MCF 10A (cell line): ENCODE results near the gene SPINT2. TPM values are rescaled to one million over a fixed set of nuclear protein-coding genes. Genes with fewer than 3 reads are reported as not detected.

ENCODE experiments used
- BruUV-seq: library from RNA; stranded (reverse); fragments of 400-500 nt; replicated peaks from 2 replicates; lab custom pipeline; 2021; lab: Mats Ljungman, UMichigan
- CTCF ChIA-PET: fragments of 300-600 bp; sonication (Branson Sonifier 250); formaldehyde crosslinking; extraction: SDS; loops from one replicate; lab custom pipeline; 2021; ENCODE audit warnings: antibody characterized with exemption, inconsistent platforms; lab: Yijun Ruan, JAX
- POLR2A ChIA-PET: fragments of 300-600, 350-650 bp; sonication (Branson Sonifier 250); formaldehyde crosslinking; extraction: SDS; loops from one replicate; lab custom pipeline; 2020; ENCODE audit warnings: antibody characterized with exemption, inconsistent platforms; lab: Yijun Ruan, JAX
- DNase-seq: peaks from one replicate; pipeline ENCODE4 v3.0.0-alpha.2; 2018; ENCODE audit not compliant: unreplicated experiment
- H3K27ac Mint-ChIP-seq: one replicate; pipeline ENCODE4 v1.8.0; 2022; ENCODE audit warnings: mild to moderate bottlenecking, low read depth, mixed read lengths; ENCODE audit not compliant: unreplicated experiment
- H3K27me3 Mint-ChIP-seq: one replicate; pipeline ENCODE4 v1.8.0; 2022; ENCODE audit warnings: mixed read lengths; ENCODE audit not compliant: insufficient read depth, unreplicated experiment
- H3K36me3 Mint-ChIP-seq: one replicate; pipeline ENCODE4 v1.8.0; 2022; ENCODE audit warnings: mild to moderate bottlenecking, moderate library complexity, mixed read lengths; ENCODE audit not compliant: insufficient read depth, unreplicated experiment
- H3K4me1 Mint-ChIP-seq: one replicate; pipeline ENCODE4 v1.8.0; 2022; ENCODE audit warnings: mixed read lengths; ENCODE audit not compliant: insufficient read depth, unreplicated experiment
- H3K4me3 Mint-ChIP-seq: one replicate; pipeline ENCODE4 v1.8.0; 2022; ENCODE audit warnings: mild to moderate bottlenecking, moderate library complexity, mixed read lengths; ENCODE audit not compliant: unreplicated experiment
- H3K9me3 Mint-ChIP-seq: one replicate; pipeline ENCODE4 v1.8.0; 2022; ENCODE audit warnings: mixed read lengths; ENCODE audit not compliant: unreplicated experiment
- intact Hi-C: fragments of 100-400 bp; cut with micrococcal nuclease; formaldehyde crosslinking; loops from 2 replicates; pipeline ENCODE4 v1.14.1; 2022
- total RNA-seq: library from RNA; stranded (reverse); gene quantifications from 2 replicates; pipeline ENCODE4 v1.2.3, GENCODE V29; 2022
- TF ChIP-seq, protein P1 (sequence below): fragments of 200-600 bp; IDR thresholded peaks from one replicate; pipeline ENCODE4 v1.8.0; 2022; ENCODE audit warnings: antibody characterized with exemption, mild to moderate bottlenecking; ENCODE audit not compliant: unreplicated experiment

The SPINT2 gene
- total RNA-seq, 1 experiment from 2014 or later = 333 TPM

GRCh38 chr19:38267761-38268483 lies 3.5 kb downstream of the SPINT2 start:
- ChIA-PET POLR2A (interaction anchor here (0.8 to 5.8 kb wide), 7 partner anchors 8 to 107 kb away, joined by 3 to 82 read pairs (median 43); partner anchors contain the start of genes CATSPERG, KCNK6 and PSMD8), CTCF (interaction anchor here (0.6 to 2.4 kb wide), 4 partner anchors 13 to 365 kb away, joined by 3 to 7 read pairs (median 4); partner anchors contain the start of gene CATSPERG)
- TF ChIP-seq, protein P1, sequence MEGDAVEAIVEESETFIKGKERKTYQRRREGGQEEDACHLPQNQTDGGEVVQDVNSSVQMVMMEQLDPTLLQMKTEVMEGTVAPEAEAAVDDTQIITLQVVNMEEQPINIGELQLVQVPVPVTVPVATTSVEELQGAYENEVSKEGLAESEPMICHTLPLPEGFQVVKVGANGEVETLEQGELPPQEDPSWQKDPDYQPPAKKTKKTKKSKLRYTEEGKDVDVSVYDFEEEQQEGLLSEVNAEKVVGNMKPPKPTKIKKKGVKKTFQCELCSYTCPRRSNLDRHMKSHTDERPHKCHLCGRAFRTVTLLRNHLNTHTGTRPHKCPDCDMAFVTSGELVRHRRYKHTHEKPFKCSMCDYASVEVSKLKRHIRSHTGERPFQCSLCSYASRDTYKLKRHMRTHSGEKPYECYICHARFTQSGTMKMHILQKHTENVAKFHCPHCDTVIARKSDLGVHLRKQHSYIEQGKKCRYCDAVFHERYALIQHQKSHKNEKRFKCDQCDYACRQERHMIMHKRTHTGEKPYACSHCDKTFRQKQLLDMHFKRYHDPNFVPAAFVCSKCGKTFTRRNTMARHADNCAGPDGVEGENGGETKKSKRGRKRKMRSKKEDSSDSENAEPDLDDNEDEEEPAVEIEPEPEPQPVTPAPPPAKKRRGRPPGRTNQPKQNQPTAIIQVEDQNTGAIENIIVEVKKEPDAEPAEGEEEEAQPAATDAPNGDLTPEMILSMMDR = no peak
- peaks cover 12% of the 10 kb centered on the region for H3K36me3 Mint-ChIP-seq
- H3K27ac Mint-ChIP-seq = peak overlapping the region; percentile 89
- intact Hi-C loops = no loop called here
- BruUV-seq = no TSS peak
- H3K27me3 Mint-ChIP-seq = no peaks in the 10 kb centered on the region
- peak overlapping the region; percentile 78 for H3K4me3 Mint-ChIP-seq
- peaks cover 39% of the 10 kb centered on the region for H3K4me1 Mint-ChIP-seq
- peak; percentile 58 for DNase-seq
- no peaks in the 10 kb centered on the region for H3K9me3 Mint-ChIP-seq

- CTCF ChIA-PET = interaction anchor here (0.6 to 2.4 kb wide), 4 partner anchors 24 to 366 kb away, joined by 3 to 7 read pairs (median 3); partner anchors contain the start of gene CATSPERG
- POLR2A ChIA-PET = interaction anchor here (0.8 to 5.8 kb wide), 4 partner anchors 7 to 52 kb away, joined by 3 to 82 read pairs (median 44); partner anchors contain the start of gene KCNK6
- no peaks in the 10 kb centered on the region for H3K27me3 Mint-ChIP-seq
- TF ChIP-seq, protein P1 = no peak
- peak overlapping the region; percentile 78 for H3K4me3 Mint-ChIP-seq
- H3K9me3 Mint-ChIP-seq = no peaks in the 10 kb centered on the region
- no TSS peak for BruUV-seq
- H3K4me1 Mint-ChIP-seq = peaks cover 40% of the 10 kb centered on the region
- peak overlapping the region; percentile 89 for H3K27ac Mint-ChIP-seq
- intact Hi-C loops = no loop called here
- no peak for DNase-seq
- peaks cover 12% of the 10 kb centered on the region for H3K36me3 Mint-ChIP-seq
These were observed 4.2 kb downstream of the SPINT2 start for GRCh38 chr19:38268539-38268938.

- BruUV-seq = no TSS peak
- DNase-seq = peak; percentile 35
- Mint-ChIP-seq H3K27ac (no peak overlapping the region), H3K27me3 (no peaks in the 10 kb centered on the region), H3K4me1 (peaks cover 35% of the 10 kb centered on the region), H3K4me3 (no peak overlapping the region), H3K9me3 (no peaks in the 10 kb centered on the region), H3K36me3 (peaks cover 12% of the 10 kb centered on the region)
- ChIA-PET POLR2A (interaction anchor here (0.7 to 1.0 kb wide), 3 partner anchors 11 to 26 kb away, joined by 3 to 4 read pairs (median 3); no protein-coding TSS in a partner anchor), CTCF (interaction anchor here (0.5 to 1.2 kb wide), 4 partner anchors 20 to 874 kb away, joined by 3 to 4 read pairs (median 4); partner anchors contain the start of gene GGN)
- TF ChIP-seq, protein P1 = no peak
- intact Hi-C loops = no loop called here
These were observed 6.3 kb downstream of the SPINT2 start for GRCh38 chr19:38270587-38271167.

DNA sequence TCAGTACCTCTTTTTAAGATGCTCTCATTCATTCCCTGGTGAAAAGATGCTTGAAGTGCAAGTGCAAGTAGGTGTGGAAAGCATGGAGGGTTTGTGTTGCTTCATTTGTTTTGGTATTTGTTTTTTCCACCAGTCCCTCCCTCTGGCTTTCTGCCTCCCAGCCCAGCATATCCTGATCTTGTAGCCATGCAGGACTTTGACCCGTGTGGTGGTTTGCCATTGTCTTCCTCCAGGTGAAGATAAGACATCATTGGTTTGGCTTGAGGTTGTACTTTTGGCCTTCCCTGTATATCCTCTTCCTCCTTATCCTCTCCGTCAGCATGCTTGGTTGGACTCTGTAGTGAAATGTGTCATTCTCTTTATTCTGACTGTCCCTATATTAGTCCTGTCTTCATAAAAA lies 9.1 kb downstream of the SPINT2 start:
- BruUV-seq = no TSS peak
- ChIA-PET CTCF (no interaction called here), POLR2A (interaction anchor here (4.6 kb wide), 1 partner anchor 7 kb away, joined by 43 read pairs; the partner anchor contains the start of gene SPINT2)
- DNase-seq = no peak
- intact Hi-C loops = no loop called here
- Mint-ChIP-seq H3K4me1 (peaks cover 11% of the 10 kb centered on the region), H3K9me3 (no peaks in the 10 kb centered on the region), H3K27me3 (no peaks in the 10 kb centered on the region), H3K27ac (peak overlapping the region; percentile 63), H3K36me3 (peaks cover 12% of the 10 kb centered on the region), H3K4me3 (no peak overlapping the region)
- TF ChIP-seq, protein P1 = no peak
